Calu3 (cell line): ENCODE measurements around the gene SNX13. TPM values are rescaled to one million over a fixed set of nuclear protein-coding genes. Genes with fewer than 3 reads are reported as not detected.
"Not testable (repeated sequence)": the region's sequence is repeated elsewhere in the genome, so short reads cannot be mapped to it uniquely, and the experiment has no call there.

ENCODE experiments used
- BruUV-seq: library from RNA; stranded (reverse); fragments of 400-500 nt; replicated peaks from 2 replicates; lab custom pipeline; 2021; lab: Mats Ljungman, UMichigan
- CTCF ChIA-PET: fragments of 300-600 bp; sonication (Branson Sonifier 250); formaldehyde crosslinking; loops from one replicate; lab custom pipeline; 2022; ENCODE audit warnings: antibody characterized with exemption; lab: Charles Lee
- DNase-seq: peaks from one replicate; pipeline ENCODE4 v3.0.0; 2022
- H3K27ac Mint-ChIP-seq: one replicate; pipeline ENCODE4 v1.8.0; 2022; ENCODE audit warnings: mixed read lengths; ENCODE audit not compliant: unreplicated experiment
- H3K27me3 Mint-ChIP-seq: one replicate; pipeline ENCODE4 v1.8.0; 2022; ENCODE audit warnings: mixed read lengths; ENCODE audit not compliant: unreplicated experiment
- H3K36me3 Mint-ChIP-seq: one replicate; pipeline ENCODE4 v1.8.0; 2022; ENCODE audit warnings: mild to moderate bottlenecking, moderate library complexity, mixed read lengths; ENCODE audit not compliant: insufficient read depth, unreplicated experiment
- H3K4me1 Mint-ChIP-seq: one replicate; pipeline ENCODE4 v1.8.0; 2022; ENCODE audit warnings: mild to moderate bottlenecking, low read depth, mixed read lengths; ENCODE audit not compliant: unreplicated experiment
- H3K4me3 Mint-ChIP-seq: one replicate; pipeline ENCODE4 v1.8.0; 2022; ENCODE audit warnings: mild to moderate bottlenecking, low read depth, moderate library complexity, mixed read lengths; ENCODE audit not compliant: unreplicated experiment
- H3K9me3 Mint-ChIP-seq: one replicate; pipeline ENCODE4 v1.8.0; 2022; ENCODE audit warnings: low read depth, mixed read lengths; ENCODE audit not compliant: unreplicated experiment
- CTCF ChIP-seq: fragments of 200-600 bp; IDR thresholded peaks from one replicate; pipeline ENCODE4 v1.8.0; 2022; ENCODE audit warnings: antibody characterized with exemption; ENCODE audit not compliant: unreplicated experiment
- intact Hi-C: fragments of 100-400 bp; cut with micrococcal nuclease; formaldehyde crosslinking; loops from one replicate; pipeline ENCODE4 v1.10.0; 2022; ENCODE audit not compliant: unreplicated experiment
- total RNA-seq: library from RNA; stranded (reverse); gene quantifications from 2 replicates; pipeline ENCODE4 v1.2.3, GENCODE V29; 2022

SNX13 gene
- total RNA-seq, 1 experiment from 2014 or later: 71.9 TPM

- CTCF ChIA-PET: no interaction called here
- Mint-ChIP-seq H3K4me1 (peaks cover 28% of the 10 kb centered on the region), H3K27me3 (no peaks in the 10 kb centered on the region), H3K27ac (no peak overlapping the region), H3K36me3 (no peaks in the 10 kb centered on the region), H3K4me3 (no peak overlapping the region), H3K9me3 (no peaks in the 10 kb centered on the region)
- TF ChIP-seq CTCF: no peak
- DNase-seq: no peak
- intact Hi-C loops: no loop called here
- no TSS peak for BruUV-seq
These were observed 29.9 kb downstream of the SNX13 start for GRCh38 chr7:17910377-17910776.

GRCh38 chr7:17909310-17909709 lies 31.0 kb downstream of the SNX13 start:
- intact Hi-C loops, H3K4me3 Mint-ChIP-seq, CTCF ChIA-PET, H3K36me3 Mint-ChIP-seq, DNase-seq, H3K9me3 Mint-ChIP-seq, H3K27ac Mint-ChIP-seq, BruUV-seq, H3K27me3 Mint-ChIP-seq: not testable (repeated sequence)
- peaks cover 28% of the 10 kb centered on the region for H3K4me1 Mint-ChIP-seq

GRCh38 chr7:17907014-17907413 lies 33.3 kb downstream of the SNX13 start:
- intact Hi-C loops: no loop called here
- Mint-ChIP-seq H3K4me3 (no peak overlapping the region), H3K9me3 (no peaks in the 10 kb centered on the region), H3K27ac (no peak overlapping the region), H3K36me3 (no peaks in the 10 kb centered on the region), H3K27me3 (no peaks in the 10 kb centered on the region), H3K4me1 (peaks cover 25% of the 10 kb centered on the region)
- CTCF ChIA-PET: no interaction called here
- DNase-seq: no peak
- TF ChIP-seq CTCF: no peak
- BruUV-seq: no TSS peak

- TF ChIP-seq CTCF: no peak
- no peak for DNase-seq
- Mint-ChIP-seq H3K27me3 (no peaks in the 10 kb centered on the region), H3K4me3 (no peak overlapping the region), H3K36me3 (no peaks in the 10 kb centered on the region), H3K9me3 (no peaks in the 10 kb centered on the region), H3K4me1 (peaks cover 16% of the 10 kb centered on the region), H3K27ac (no peak overlapping the region)
- intact Hi-C loops: no loop called here
- CTCF ChIA-PET: interaction anchor here (1.0 kb wide), 1 partner anchor 24 kb away, joined by 3 read pairs; no protein-coding TSS in a partner anchor
- BruUV-seq: no TSS peak
These were observed 37.0 kb downstream of the SNX13 start for GRCh38 chr7:17903337-17903736.

GRCh38 chr7:17902599-17902998 lies 37.7 kb downstream of the SNX13 start:
- Mint-ChIP-seq H3K4me3 (no peak overlapping the region), H3K27ac (no peak overlapping the region), H3K4me1 (peaks cover 9% of the 10 kb centered on the region), H3K9me3 (no peaks in the 10 kb centered on the region), H3K27me3 (no peaks in the 10 kb centered on the region), H3K36me3 (no peaks in the 10 kb centered on the region)
- intact Hi-C loops: no loop called here
- TF ChIP-seq CTCF: no peak
- no peak for DNase-seq
- CTCF ChIA-PET: no interaction called here
- no TSS peak for BruUV-seq
